Measurements from ENCODE around the gene HTRA3.

DNA sequence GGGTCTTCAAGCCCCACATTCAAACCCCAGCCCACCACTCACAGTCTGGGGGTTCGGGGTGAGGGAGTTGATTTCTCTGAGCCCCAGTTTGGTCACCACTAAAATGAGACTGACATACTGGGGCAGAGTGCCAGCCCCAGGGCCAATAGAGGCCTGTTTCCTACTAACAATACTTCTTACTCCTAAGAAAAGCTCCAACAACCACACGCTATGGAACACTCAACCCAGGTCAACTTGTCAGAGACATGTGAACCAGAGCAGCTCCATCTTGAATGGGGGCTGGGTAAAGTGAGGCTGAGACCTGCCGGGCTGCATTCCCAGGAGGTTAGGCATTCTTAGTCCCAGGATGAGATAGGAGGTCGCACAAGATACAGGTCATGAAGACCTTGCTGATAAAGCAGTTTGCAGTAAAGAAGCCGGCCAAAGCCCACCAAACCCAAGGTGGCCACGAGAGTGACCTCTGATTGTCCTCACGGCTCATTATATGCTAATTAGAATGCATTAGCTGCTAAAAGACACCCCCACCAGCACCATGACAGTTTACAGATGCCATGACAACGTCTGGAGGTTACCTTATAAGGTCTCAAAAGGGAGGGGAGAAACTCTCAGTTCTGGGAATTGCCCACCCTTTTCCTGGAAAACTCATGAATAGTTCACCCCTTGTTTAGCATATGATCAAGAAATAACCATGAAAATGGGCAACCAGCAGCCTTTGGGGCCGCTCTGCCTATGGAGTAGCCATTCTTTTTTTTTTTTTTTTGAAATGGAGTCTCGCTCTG, 26.6 kb upstream of the HTRA3 start:
- TF ChIP-seq, protein P1, sequence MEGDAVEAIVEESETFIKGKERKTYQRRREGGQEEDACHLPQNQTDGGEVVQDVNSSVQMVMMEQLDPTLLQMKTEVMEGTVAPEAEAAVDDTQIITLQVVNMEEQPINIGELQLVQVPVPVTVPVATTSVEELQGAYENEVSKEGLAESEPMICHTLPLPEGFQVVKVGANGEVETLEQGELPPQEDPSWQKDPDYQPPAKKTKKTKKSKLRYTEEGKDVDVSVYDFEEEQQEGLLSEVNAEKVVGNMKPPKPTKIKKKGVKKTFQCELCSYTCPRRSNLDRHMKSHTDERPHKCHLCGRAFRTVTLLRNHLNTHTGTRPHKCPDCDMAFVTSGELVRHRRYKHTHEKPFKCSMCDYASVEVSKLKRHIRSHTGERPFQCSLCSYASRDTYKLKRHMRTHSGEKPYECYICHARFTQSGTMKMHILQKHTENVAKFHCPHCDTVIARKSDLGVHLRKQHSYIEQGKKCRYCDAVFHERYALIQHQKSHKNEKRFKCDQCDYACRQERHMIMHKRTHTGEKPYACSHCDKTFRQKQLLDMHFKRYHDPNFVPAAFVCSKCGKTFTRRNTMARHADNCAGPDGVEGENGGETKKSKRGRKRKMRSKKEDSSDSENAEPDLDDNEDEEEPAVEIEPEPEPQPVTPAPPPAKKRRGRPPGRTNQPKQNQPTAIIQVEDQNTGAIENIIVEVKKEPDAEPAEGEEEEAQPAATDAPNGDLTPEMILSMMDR (IDR thresholded peaks at IDR 0.05): no peak
- TF ChIP-seq POLR2A (IDR thresholded peaks at IDR 0.05): no peak

All from uterus (tissue), 2 donors.